NCI-H748 (cell line): Measurements from ENCODE around the gene DISC1.
"Not testable (repeated sequence)": the region's sequence is repeated elsewhere in the genome, so short reads cannot be mapped to it uniquely, and the experiment has no call there.

Source experiments
- DNase-seq: peaks from one replicate; lab custom pipeline; 2025; ENCODE audit not compliant: unreplicated experiment; lab: John Stamatoyannopoulos, UW

Gene DISC1

DNA sequence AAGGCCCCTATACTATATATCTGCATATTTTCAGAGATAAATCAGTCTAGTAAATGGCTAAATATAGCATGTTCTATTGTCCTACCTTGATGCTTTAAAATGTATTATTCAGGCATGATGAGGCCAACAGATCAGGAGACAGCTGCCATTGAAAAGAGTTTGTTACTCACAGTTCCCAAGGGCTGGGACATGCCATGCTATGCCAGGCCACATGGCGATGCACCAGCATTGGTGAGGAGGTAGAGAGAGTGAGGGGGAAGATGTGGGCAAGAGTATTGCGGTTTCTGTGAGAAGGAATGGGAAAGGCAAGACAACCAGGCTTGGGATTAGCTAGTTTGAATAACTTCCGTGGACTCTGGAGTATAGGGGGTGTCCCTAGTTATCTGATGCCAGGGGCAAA is 316.5 kb downstream of the DISC1 start:
- DNase-seq, result no peak

DNA sequence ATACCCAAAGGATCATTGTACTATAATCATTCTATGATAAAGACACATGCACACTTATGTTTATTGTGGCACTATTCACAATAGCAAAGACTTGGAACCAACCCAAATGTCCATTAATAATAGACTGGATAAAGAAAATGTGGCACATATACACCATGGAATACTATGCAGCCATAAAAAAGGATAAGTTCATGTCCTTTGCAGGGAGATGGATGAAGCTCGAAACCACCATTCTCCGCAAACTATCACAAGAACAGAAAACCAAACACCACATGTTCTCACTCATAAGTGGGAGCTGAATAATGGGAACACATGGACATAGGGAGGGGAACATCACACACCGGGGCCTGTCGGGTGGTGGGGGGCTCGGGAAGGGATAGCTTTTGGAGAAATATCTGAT is 321.5 kb downstream of the DISC1 start:
- DNase-seq, result not testable (repeated sequence)

DNA sequence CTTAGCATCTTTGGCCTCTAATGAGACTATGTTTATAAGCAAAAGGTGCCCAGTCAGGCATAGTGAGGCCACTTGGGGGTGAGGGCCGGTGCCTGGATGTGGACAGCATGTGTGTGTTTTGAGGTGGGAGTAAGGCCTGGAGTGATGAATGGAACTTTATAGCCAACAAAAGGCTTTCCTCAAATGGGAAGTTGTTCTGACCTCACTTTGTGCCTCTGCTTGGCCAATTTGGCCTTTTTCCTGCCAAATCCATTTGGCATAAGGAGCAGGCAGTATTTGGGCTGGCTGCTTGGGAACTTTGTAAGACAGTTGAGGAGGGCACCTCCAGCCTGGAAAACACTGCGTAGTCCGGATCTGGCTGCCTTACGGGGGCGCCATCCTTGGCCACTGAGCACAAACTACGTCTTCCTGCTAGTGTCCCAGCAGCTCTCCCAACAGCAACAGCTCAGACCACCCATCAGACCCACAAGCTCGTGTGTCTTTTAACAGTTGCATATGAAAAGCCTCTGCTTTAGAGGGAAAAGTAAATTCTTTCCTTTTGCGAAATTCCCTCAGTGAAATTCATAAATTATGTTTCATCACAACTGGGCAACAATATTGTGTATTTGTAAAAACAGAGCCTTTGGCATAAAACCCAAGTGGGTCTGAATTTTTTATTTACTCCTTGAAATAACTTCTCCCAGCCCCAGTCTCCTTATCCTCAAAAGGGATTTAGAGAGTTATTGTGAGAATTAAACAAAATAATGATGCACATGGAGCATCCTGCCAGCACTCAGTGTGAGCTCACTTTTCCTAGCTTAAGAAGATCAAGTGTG is 322.9 kb downstream of the DISC1 start:
- no peak for DNase-seq

DNA sequence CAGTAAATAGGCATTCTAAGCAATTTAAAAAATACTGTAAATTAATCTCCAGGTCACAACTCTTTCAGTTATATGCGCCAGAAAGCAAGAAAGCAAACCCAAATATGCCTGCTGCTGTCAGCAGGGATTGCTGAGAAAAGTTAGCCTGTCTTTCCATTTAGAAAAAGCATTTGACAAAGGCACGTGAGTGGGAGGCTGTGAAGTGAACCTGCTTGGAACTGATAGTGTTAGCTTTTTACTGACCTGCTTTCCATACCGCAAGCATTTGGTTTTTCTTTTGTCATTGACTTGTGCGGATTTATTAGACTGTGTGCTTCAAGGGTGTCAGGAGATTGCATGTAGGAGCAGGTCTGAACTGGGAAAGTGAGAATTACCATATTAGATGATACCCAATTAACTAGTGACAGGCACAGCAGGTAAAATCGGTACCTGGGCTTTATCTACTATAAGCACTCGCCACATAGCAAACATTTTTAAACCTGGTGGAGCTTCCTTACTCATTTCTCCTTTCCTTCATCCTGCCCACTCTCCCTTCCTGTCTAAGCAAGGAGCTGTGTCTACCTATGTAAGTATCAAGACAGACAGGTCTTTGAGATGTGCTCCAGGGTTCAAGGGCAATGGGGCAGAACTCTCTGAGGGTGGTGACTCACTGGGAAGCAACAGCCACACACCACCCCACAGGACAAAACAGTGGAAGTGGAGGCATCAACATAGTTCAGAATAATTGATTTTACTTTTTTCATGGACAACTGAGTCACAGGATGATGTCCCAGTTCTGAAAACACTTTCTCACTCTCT is 323.9 kb downstream of the DISC1 start:
- peak; percentile 10 for DNase-seq

DNA sequence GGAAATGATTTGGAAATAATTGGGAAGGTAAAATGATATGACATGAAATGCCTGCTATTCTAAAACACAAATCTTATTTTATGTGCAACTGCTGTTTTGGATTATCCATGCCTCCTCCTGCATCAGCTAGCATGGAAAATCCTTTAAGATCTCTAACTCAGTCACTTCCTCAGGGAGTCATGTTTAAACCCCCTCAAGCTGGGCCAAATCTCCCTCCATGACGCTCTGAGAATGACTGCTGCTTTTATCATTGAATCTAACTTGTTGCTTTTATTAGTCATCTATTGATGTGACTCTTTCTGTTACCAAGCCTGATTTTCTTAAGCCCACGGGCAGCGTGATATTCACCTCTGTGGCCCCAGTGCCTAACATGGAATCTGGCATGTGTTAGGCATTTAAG is 324.8 kb downstream of the DISC1 start:
- DNase-seq, result no peak

DNA sequence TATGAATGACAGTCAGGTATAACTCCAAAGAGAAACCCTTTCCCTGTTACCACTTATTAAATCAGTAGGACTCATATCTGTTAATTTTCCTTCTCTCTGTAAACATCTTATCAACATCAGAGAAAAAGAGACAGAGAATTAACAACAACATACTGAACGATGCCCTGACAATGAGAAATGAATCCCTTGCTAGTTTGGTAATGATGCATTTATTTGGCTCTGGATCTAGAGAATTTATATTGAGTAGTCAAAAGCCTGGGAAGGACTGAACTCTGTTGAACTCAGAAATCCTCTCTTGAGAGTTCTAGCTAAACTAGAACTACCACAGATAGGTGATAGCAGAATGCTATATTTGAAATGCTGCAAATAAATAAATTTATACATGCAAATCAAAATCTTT is 325.6 kb downstream of the DISC1 start:
- no peak for DNase-seq

DNA sequence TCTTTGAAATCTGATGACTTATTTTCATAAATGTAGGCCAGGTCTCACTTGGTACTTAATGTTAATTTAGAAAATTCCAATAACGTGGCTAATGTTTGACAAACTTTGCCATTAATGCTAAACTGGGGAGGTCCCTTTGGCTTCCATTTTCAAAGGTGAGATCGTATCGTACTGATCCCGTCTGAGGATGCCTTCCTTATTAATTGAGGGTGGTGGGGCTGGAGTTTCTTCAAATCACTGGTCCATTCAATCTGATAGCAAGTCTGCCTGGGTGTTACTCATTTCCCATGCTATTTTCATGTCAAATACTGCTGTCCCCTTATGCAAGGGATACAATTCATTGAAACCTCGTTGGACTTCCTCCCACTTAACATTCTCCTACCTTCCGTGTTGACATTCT is 327.1 kb downstream of the DISC1 start:
- no peak for DNase-seq

DNA sequence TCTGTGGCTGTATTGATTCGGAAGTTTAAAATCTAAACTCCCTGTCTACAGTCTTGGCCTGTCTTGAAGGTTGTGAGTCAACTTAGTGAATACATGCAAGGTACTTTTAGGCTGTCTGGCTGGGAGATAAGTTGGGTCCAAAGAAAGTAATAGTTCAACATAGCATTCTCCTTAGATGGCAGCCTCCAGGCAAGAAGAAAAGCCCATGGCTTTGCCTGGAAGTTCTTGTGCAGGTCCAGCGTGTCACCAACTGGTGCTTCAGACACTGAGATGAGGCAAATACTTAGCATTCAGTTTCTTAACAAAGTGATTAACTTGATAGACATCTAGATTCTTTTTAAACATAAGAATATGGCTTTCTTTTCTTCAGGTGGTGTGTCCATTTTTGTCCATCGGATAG is 328.2 kb downstream of the DISC1 start:
- no peak for DNase-seq

DNA sequence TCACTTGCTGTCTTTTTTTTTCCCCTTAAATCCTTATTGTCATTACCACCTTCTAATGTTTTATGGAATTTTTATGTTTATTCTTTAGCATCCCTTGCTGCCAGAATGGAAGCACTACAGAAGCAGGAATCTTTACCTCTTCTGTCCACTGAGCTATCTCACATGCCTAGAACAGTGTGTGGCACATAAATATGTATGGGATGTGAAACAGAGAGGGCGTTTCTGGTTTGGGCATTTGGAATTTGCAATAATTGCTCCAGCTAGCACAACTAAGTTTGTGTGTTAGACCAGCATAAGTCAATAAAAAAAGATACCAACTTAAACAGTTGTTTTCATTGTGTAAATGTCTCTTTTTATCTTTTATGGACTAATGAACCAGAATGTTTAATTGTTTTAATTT is 330.8 kb downstream of the DISC1 start:
- no peak for DNase-seq

DNA sequence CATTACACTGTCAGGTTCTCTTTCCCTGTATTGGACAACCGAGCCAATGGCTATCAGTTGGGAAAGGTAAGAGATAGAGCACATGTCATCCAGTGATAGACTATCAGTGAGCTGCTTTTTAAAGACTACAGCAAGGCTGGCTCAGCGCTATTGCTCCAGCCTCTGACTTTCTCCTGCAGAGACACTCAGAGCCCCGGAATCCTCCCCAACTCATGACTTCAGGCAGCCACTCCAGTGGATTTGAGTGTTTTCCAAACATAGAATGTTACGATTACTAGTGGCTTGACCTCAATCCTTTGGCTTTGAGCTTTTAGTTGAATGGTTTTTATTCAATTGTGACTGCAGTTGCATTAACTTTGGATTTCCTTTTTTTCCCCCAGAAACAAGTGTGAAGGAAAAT is 331.9 kb downstream of the DISC1 start:
- no peak for DNase-seq

DNA sequence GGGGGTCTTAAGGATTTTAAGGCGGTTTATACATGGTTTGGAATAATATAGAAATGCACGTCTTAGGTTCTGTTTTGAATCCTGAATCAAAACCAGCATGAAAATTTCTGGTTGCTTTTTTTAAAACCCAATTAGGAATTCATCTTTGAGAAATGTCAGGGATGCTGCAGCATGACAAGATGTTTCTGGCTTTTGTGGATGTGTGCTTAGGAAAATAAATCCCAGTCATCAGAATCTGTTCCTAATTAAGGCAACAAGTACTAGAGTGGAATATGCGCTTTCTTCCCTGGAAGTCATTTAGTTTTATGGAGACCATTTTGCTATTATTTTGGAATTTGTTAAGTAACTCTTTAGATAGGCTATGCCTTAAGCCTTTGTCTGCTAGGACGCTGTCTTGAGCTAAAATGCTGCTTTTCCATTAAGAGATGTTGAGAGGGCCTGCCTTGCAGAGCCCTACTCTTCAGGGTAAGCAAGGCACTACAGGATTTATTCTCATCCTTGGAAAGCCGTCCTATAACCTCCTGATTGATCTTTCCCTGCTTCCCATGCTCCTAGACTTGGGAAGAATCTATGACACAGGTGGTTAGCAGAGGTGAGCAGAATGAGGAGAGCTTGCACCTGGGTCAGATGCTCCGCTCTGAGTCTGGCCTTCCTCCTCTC is 332.8 kb downstream of the DISC1 start:
- no peak for DNase-seq

DNA sequence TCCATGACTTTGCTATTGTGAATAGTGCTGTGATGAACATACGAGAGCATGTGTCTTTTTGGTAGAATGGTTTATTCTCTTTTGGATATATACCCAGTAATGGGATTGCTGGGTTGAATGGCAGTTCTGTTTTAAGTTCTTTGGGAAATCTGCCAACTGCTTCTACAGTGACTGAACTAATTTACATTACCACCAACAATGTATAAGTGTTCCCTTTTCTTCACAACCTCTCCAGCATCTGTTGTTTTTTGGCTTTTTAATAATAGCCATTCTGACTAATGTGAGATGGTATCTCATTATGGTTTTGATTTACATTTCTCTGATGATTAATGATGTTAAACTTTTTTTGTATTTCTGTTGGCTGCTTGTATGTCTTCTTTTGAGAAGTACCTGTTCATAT is 335.2 kb downstream of the DISC1 start:
- DNase-seq, result peak; percentile 50

DNA sequence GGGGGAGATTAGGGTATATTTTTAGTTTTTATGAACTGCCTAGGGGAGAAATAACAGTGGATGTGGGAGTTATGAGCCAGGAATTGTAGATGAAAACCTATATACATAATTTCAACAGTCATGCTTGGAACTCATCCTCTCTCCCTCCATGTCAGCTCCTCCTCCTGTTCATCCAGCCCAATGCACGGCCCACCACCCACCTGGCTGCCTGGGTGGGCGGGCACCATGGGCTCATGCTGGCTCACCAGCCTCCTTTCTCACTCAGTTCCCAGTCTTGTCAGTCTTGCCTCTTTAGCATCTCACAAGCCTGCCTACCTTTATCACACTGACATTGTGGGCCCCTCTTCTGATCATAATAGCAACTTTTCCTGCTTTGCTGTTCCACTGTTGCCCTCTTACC is 336.0 kb downstream of the DISC1 start:
- no peak for DNase-seq

DNA sequence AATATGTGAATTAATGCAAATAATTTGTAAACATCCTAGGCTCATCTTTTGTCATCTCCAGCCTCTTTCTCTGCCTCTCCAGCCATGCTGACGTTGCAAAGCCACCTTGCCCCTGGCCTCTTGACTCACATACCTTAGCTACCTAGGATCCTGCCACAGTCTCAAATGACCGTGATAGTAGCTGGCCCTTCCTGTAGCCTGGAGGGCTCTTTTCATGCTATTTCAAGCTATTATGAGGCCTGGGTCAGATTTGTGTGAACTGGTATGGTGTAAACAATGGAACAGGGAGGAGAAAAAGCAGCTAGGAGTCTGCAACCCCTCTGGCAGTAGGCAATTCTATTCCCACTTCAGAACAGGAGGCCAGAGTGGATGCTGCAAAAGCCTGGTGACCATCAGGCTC is 337.7 kb downstream of the DISC1 start:
- no peak for DNase-seq

DNA sequence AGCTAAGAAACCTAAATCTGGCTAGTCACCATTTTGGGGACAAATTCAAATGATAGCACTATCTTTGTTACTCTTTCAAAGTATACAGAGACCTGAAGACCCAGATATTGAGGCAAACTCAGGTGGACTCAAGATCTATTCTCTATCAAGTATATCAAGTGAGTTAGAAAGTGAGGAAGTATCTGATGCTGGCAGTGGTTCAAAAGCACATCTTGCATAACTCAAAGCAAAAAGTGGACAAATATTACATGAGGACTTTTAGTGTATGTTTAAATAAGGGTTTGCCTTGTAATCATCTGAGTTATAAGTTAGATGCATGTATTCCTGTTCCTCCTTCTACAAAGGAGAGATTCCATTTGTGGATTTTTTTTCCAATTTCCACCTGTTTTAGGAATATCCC is 338.4 kb downstream of the DISC1 start:
- no peak for DNase-seq

DNA sequence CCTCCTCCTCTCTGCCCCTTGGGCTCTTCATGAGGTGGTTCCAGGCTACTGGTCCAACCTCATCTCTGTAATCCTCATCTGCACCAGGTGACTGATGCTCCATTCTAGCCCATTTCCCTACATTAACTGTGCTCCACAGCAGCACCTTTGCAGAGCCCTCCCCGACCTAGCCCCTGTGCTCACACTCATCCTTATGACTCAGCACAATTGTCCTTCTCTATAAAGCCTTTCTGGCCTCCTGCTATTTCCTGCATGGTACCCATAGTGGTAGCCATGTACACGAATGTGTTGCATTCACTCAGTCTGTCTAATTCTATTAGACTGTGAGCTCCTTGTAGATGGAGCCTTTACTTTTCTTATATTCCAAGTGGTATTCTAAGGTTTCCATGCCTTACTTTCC is 339.0 kb downstream of the DISC1 start:
- no peak for DNase-seq

DNA sequence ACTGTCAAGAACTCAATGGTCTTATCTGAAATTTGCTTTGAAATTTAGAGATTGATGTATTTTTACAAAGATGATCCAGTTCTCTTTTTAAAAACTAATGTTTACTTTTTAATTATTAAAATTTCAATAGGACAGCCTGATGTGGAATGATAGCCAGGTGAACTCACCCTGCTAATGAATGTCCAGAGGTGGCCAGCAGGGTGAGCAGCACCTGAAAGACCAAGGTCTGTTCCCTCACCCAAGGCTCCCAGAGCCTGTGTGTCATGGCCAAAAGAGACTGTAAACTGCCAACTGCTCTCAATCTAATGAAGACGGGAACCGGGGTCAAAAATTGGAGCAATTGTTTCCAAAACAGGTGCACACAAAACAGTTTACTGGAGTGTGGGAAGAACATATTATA is 340.4 kb downstream of the DISC1 start:
- no peak for DNase-seq

DNA sequence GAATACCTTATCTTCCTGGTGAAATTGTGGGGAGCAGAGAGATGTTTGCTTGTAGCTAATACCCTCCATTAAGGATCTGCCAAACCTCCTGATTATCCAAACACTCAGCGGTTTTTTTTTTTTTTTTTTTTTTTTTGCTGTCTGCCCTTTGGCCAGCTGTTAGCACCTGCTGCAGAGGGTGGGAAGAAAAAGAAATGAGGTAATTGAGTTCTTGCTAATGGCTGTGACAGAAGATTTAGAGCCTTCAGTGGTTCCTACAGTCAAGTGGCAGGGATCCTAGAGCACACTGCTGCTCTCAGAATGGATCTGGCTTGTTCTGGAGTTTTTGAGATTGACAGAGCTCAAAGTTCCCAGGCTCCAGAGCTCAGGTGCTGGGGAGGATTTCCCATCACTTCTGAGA is 342.5 kb downstream of the DISC1 start:
- DNase-seq, result peak; percentile 54

DNA sequence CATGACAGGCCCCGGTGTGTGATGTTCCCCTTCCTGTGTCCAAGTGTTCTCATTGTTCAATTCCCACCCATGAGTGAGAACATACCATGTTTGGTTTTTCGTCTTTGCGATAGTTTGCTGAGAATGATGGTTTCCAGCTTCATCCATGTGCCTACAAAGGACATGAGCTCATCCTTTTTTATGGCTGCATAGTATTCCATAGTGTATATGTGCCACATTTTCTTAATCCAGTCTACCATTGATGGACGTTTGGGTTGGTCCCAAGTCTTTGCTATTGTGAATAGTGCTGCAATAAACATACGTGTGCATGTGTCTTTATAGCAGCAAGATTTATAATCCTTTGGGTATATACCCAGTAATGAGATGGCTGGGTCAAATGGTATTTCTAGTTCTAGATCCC is 343.2 kb downstream of the DISC1 start:
- DNase-seq, result not testable (repeated sequence)

DNA sequence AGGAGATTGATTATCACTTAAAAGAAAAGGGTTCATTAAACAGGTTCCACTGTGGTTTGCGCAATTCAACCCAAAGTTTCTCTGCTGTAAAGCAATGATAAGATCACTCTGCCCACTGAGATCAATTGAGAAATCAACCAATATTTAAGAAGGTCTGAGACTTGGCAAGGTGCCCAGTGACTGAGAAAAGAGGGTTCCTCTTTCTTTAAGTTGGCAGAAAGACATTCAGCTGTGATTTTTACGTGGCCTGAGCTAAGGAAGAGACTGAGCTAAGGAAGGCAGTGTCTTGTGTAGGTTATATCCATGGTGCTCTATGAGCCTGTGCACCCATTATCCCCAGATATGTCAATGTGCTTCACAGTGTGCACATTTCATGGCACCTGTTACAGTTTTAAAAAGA is 344.1 kb downstream of the DISC1 start:
- DNase-seq, result no peak

DNA sequence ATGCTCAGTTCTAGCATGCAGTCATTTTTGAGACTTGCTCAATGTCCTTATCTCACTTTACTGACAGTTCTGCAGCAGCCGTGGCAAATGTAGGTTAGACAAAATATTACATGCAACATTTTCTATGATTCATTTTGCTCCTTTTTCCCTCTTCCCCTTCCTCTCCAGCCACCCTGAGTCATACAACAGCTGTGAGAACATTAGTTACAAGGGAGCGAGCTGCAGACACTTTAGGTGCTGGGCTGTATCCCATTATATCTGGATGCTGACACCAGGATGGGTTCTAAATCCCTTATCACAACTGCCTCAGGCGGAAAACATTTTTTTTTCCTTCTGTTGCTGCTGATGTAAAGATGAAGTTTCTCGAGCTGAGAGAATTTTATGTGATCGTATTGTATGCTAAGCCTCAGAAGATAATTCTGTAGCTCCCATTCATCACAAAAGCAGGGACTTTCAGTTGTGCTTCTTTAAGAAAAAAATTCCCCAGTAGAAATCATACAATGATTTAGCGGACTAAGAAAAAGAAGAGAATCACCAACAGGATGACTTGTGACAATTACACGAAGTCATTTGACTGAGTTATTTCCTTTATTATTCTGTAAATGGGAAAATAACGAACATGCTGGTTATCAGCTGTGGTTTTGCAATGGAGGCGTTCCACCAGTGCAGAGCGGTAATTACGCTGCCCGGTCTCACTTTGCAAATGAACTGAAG is 345.0 kb downstream of the DISC1 start:
- no peak for DNase-seq

DNA sequence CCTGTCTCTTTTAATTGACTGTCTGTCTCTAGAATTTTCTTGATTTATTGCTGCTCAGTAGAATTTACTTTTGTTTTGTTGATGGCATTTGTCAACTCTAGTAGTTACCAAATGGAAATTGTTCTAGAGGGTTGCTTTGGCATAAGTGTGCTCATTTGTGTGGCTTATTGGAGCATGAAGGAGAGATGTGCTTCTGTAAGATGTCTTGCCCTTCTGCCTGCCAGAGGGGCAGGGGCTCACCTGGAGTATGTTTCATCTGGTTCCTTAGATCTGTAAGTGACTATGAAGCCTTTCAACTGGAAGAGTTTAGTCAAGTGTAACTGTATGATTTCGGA is 345.5 kb downstream of the DISC1 start:
- DNase-seq, result no peak
